ENCODE measurements around the gene HIVEP1. TPM values are rescaled to one million over a fixed set of nuclear protein-coding genes. Genes with fewer than 3 reads are reported as not detected.

HIVEP1 gene
- 14.1 TPM for polyA plus RNA-seq (2013, experiment 1 of 2)
- polyA plus RNA-seq (2013, experiment 2 of 2), result 12.9 TPM

DNA sequence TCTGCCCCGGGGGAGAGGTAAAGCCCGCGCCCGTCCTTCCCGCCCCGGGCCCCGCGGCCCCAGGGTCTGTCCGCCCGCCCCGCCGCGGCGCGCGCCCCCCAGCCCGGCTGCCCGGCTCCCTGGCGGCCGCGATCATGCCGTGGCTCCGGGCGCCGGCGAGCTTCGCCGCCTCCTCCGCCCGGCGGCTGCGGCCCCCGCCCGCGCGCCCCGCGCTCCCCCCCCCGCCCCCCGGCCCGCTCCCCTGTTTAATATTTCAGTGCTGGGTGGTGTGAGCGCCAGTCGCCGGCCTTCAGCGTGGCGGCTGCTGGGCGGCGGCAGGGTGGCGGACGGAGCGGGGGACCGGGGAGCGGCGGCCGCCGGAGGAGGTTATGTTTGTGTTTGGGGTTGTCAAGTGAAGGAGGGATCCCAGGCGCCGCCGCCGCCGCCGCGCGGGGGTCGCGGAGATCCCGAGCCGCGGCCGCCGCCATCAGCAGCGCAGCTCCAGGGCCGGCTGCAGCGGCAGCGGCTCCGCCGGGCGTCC lies at the start of gene HIVEP1:
HIVEP1 (plus strand) TSS at position 275 of the 520 bp plus-strand sequence. CDS start 3,317 bp downstream, outside the sequence.
- peak within 1 kb of the TSS; percentile 96 for H2AK5ac ChIP-seq (ENCODE audit: low read depth, low read length)
- H2AFZ ChIP-seq (ENCODE audit: low read length), result peak within 1 kb of the TSS; percentile 87
- peaks cover 5 to 27% of the 10 kb centered on the region in 2 donors for H3K36me3 ChIP-seq (replicated peaks in 1 of 2; ENCODE audit: control insufficient read depth in 2 of 2, insufficient read depth in 2 of 2, low read length in 2 of 2)
- peak within 1 kb of the TSS; percentile 56 for H2BK120ac ChIP-seq (ENCODE audit: low read depth, low read length)
- no peak within 1 kb of the TSS for H4K91ac ChIP-seq (ENCODE audit: low read depth, low read length, poor library complexity)
- H3K14ac ChIP-seq (ENCODE audit: low read length), result peak within 1 kb of the TSS; percentile 87
- H3K27me3 ChIP-seq (ENCODE audit: control insufficient read depth in 3 of 3, insufficient read depth in 3 of 3, low read depth in 1 of 3, low read length in 3 of 3), result no peaks in the 10 kb centered on the region
- peak within 1 kb of the TSS; percentile 90 for H3K23ac ChIP-seq (ENCODE audit: low read depth, low read length, poor library complexity)
- peak; percentile 55 for DNase-seq (ENCODE audit: low spot score)
- peaks cover 3% of the 10 kb centered on the region for H3K79me1 ChIP-seq (ENCODE audit: low read depth, low read length)
- peaks cover 4 to 13% of the 10 kb centered on the region in 2 donors for H3K9me3 ChIP-seq (replicated peaks in 1 of 2; ENCODE audit: control insufficient read depth in 2 of 2, insufficient read depth in 1 of 2, low read depth in 1 of 2, low read length in 2 of 2)
- H3K4me3 ChIP-seq (ENCODE audit: low read length in 2 of 2), result peak within 1 kb of the TSS; percentile 57 to 99
- WGBS, 2 donors (ENCODE audit: extremely low coverage in 2 of 2, insufficient read length in 2 of 2, insufficient replicate concordance in 1 of 2), result no CpG with 5 or more reads among the region's 78 CpGs
- peak within 1 kb of the TSS; percentile 84 for H3K4ac ChIP-seq (ENCODE audit: low read length)
- peak within 1 kb of the TSS; percentile 97 for H3K27ac ChIP-seq (replicated peaks; ENCODE audit: low read length)
- no peak within 1 kb of the TSS for H4K8ac ChIP-seq (ENCODE audit: low read depth, low read length)
- H3K4me2 ChIP-seq (ENCODE audit: insufficient read depth, low read length, poor library complexity, severe bottlenecking), result peak within 1 kb of the TSS; percentile 80
- H3K18ac ChIP-seq (ENCODE audit: low read length), result peak within 1 kb of the TSS; percentile 99
- H2BK5ac ChIP-seq (ENCODE audit: low read length), result peak within 1 kb of the TSS; percentile 99
- peaks cover 6 to 18% of the 10 kb centered on the region in 2 donors for H3K4me1 ChIP-seq (ENCODE audit: control insufficient read depth in 2 of 2, insufficient read depth in 1 of 2, low read depth in 1 of 2, low read length in 2 of 2)
- peak within 1 kb of the TSS; percentile 95 for H2BK15ac ChIP-seq (ENCODE audit: low read length)
- H3K9ac ChIP-seq (ENCODE audit: low read depth, low read length, poor library complexity), result peak within 1 kb of the TSS; percentile 98
- no peak within 1 kb of the TSS for H2BK12ac ChIP-seq (ENCODE audit: low read length)

DNA sequence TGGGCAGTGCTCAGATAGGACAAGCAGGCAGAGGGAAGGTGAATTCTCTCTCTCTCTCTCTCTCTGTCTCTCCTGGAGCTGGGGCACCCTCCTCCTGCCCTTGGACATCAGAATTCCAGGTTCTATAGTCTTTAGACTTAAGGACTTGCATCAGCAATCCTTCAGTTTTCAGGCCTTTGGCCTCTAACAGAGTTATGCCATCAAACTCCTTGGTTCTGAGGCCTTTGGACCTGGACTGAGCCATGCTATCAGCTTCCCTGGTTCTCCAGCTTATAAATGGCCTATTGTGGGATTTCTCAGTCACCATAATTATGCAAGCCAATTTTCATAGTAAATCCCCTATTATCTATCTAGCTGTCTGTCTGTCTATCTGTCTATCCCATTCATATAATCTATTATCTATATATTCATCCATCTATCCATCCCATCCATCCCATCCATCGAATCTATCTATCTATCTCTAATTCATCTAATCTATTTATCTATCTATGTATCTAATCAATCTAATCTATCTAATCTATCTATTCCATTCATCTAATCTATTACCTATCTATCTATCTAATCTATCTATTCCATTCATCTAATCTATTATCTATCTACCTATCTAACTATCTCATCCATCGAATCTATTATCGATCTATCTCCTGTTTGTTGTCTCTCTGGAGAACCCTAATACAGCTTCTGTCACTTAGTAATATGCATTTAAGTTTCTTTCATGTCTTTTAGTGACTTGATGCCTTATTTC lies 48.2 kb upstream of the HIVEP1 start:
- WGBS, 2 donors (ENCODE audit: extremely low coverage in 2 of 2, insufficient read length in 2 of 2, insufficient replicate concordance in 1 of 2), result 99 to 100% methylated on average over 2 to 3 of the region's 3 CpGs
- no peaks in the 10 kb centered on the region for H3K9me3 ChIP-seq (replicated peaks in 1 of 2; ENCODE audit: control insufficient read depth in 2 of 2, insufficient read depth in 1 of 2, low read depth in 1 of 2, low read length in 2 of 2)
- H3K36me3 ChIP-seq (replicated peaks in 1 of 2; ENCODE audit: control insufficient read depth in 2 of 2, insufficient read depth in 2 of 2, low read length in 2 of 2), result no peaks in the 10 kb centered on the region
- DNase-seq (ENCODE audit: low spot score), result no peak
- H2BK15ac ChIP-seq (ENCODE audit: low read length), result no peak overlapping the region
- no peaks in the 10 kb centered on the region for H3K4me1 ChIP-seq (ENCODE audit: control insufficient read depth in 2 of 2, insufficient read depth in 1 of 2, low read depth in 1 of 2, low read length in 2 of 2)
- H3K27me3 ChIP-seq (ENCODE audit: control insufficient read depth in 3 of 3, insufficient read depth in 3 of 3, low read depth in 1 of 3, low read length in 3 of 3), result peaks cover 0 to 2% (median 0%) of the 10 kb centered on the region in 3 experiments
- H2AK5ac ChIP-seq (ENCODE audit: low read depth, low read length), result no peak overlapping the region
- H2BK5ac ChIP-seq (ENCODE audit: low read length), result no peak overlapping the region
- no peak overlapping the region for H4K8ac ChIP-seq (ENCODE audit: low read depth, low read length)
- no peak overlapping the region for H3K4me2 ChIP-seq (ENCODE audit: insufficient read depth, low read length, poor library complexity, severe bottlenecking)
- H3K18ac ChIP-seq (ENCODE audit: low read length), result no peak overlapping the region
- no peak overlapping the region for H3K27ac ChIP-seq (replicated peaks; ENCODE audit: low read length)
- H3K4ac ChIP-seq (ENCODE audit: low read length), result no peak overlapping the region
- H2BK120ac ChIP-seq (ENCODE audit: low read depth, low read length), result no peak overlapping the region
- no peaks in the 10 kb centered on the region for H3K79me1 ChIP-seq (ENCODE audit: low read depth, low read length)
- H3K9ac ChIP-seq (ENCODE audit: low read depth, low read length, poor library complexity), result no peak overlapping the region
- no peak overlapping the region for H3K4me3 ChIP-seq (ENCODE audit: low read length in 2 of 2)
- H2BK12ac ChIP-seq (ENCODE audit: low read length), result no peak overlapping the region
- no peak overlapping the region for H3K23ac ChIP-seq (ENCODE audit: low read depth, low read length, poor library complexity)
- no peak overlapping the region for H2AFZ ChIP-seq (ENCODE audit: low read length)
- H4K91ac ChIP-seq (ENCODE audit: low read depth, low read length, poor library complexity), result no peak overlapping the region
- H3K14ac ChIP-seq (ENCODE audit: low read length), result no peak overlapping the region

DNA sequence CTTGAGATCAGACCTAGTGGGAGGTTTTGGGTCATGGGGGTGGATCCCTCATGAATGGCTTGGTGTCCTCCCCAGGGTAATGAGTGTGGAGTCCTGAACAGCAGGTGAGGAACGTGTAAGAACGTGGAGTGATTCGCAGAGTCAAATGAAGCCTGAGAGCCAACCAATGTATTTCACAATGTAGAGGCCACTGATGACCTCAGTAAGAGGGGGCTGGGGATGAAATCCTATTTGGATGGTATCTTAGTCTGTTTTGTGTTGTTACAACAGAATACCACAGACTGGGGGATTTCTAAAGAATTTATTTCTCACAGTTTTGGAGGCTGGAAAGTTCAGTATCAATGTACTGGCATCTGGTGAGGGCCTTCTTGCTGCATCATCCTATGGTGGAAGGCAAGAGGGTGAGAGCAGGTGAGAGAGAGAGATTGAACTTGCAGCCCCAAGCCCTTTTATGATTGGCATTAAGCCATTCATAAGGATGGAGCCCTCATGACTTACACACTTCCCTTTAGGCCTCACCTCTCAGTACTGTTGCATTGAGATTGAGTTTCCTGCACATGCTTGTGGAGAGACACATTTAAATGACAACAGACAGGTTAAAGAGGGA lies 47.3 kb upstream of the HIVEP1 start:
- DNase-seq (ENCODE audit: low spot score), result no peak
- H3K36me3 ChIP-seq (replicated peaks in 1 of 2; ENCODE audit: control insufficient read depth in 2 of 2, insufficient read depth in 2 of 2, low read length in 2 of 2), result no peaks in the 10 kb centered on the region
- no peak overlapping the region for H3K18ac ChIP-seq (ENCODE audit: low read length)
- H3K9ac ChIP-seq (ENCODE audit: low read depth, low read length, poor library complexity), result no peak overlapping the region
- H3K9me3 ChIP-seq (replicated peaks in 1 of 2; ENCODE audit: control insufficient read depth in 2 of 2, insufficient read depth in 1 of 2, low read depth in 1 of 2, low read length in 2 of 2), result no peaks in the 10 kb centered on the region
- no peak overlapping the region for H4K8ac ChIP-seq (ENCODE audit: low read depth, low read length)
- no peak overlapping the region for H2AFZ ChIP-seq (ENCODE audit: low read length)
- H4K91ac ChIP-seq (ENCODE audit: low read depth, low read length, poor library complexity), result no peak overlapping the region
- H3K4me2 ChIP-seq (ENCODE audit: insufficient read depth, low read length, poor library complexity, severe bottlenecking), result no peak overlapping the region
- no peak overlapping the region for H2BK12ac ChIP-seq (ENCODE audit: low read length)
- no peak overlapping the region for H2BK15ac ChIP-seq (ENCODE audit: low read length)
- H3K23ac ChIP-seq (ENCODE audit: low read depth, low read length, poor library complexity), result no peak overlapping the region
- H3K14ac ChIP-seq (ENCODE audit: low read length), result no peak overlapping the region
- H3K79me1 ChIP-seq (ENCODE audit: low read depth, low read length), result no peaks in the 10 kb centered on the region
- no peak overlapping the region for H3K27ac ChIP-seq (replicated peaks; ENCODE audit: low read length)
- H2AK5ac ChIP-seq (ENCODE audit: low read depth, low read length), result no peak overlapping the region
- no peak overlapping the region for H3K4me3 ChIP-seq (ENCODE audit: low read length in 2 of 2)
- H3K4ac ChIP-seq (ENCODE audit: low read length), result no peak overlapping the region
- H3K27me3 ChIP-seq (ENCODE audit: control insufficient read depth in 3 of 3, insufficient read depth in 3 of 3, low read depth in 1 of 3, low read length in 3 of 3), result peaks cover 0 to 2% (median 0%) of the 10 kb centered on the region in 3 experiments
- WGBS, 2 donors (ENCODE audit: extremely low coverage in 2 of 2, insufficient read length in 2 of 2, insufficient replicate concordance in 1 of 2), result no CpG with 5 or more reads among the region's 3 CpGs
- no peak overlapping the region for H2BK120ac ChIP-seq (ENCODE audit: low read depth, low read length)
- no peaks in the 10 kb centered on the region for H3K4me1 ChIP-seq (ENCODE audit: control insufficient read depth in 2 of 2, insufficient read depth in 1 of 2, low read depth in 1 of 2, low read length in 2 of 2)
- H2BK5ac ChIP-seq (ENCODE audit: low read length), result no peak overlapping the region

DNA sequence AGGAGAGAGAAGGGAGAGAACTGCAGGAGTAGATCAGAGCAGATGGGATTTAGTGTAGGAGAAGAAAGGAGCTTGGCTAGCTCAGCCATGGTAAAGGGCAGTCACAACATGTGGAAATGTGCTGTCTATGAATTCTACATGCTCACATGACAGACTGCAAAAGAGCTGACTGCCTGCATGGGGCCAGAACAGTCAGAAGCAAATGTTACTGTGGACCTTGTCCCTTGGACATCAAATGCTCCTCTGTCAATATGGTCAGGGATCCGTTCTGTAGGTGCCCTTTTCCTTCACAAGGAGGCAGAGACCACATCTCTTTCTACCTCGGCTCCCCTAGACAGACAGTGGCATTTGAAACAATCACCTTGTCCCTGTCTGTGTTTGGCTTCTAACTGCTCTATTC lies 46.6 kb upstream of the HIVEP1 start:
- no CpG with 5 or more reads among the region's 2 CpGs for whole genome bisulfite sequencing, 2 donors (ENCODE audit: extremely low coverage in 2 of 2, insufficient read length in 2 of 2, insufficient replicate concordance in 1 of 2)
- H3K9me3 ChIP-seq (replicated peaks in 1 of 2; ENCODE audit: control insufficient read depth in 2 of 2, insufficient read depth in 1 of 2, low read depth in 1 of 2, low read length in 2 of 2), result no peaks in the 10 kb centered on the region

More for the DNA sequence above, 46.6 kb upstream of the HIVEP1 start:
- Histone ChIP-seq H3K18ac (ENCODE audit: low read length) (no peak overlapping the region), H3K36me3 (replicated peaks in 1 of 2; ENCODE audit: control insufficient read depth in 2 of 2, insufficient read depth in 2 of 2, low read length in 2 of 2) (no peaks in the 10 kb centered on the region), H3K27ac (replicated peaks; ENCODE audit: low read length) (no peak overlapping the region), H3K23ac (ENCODE audit: low read depth, low read length, poor library complexity) (no peak overlapping the region), H3K4me3 (ENCODE audit: low read length in 2 of 2) (no peak overlapping the region), H3K9ac (ENCODE audit: low read depth, low read length, poor library complexity) (no peak overlapping the region), H2AFZ (ENCODE audit: low read length) (no peak overlapping the region), H3K27me3 (ENCODE audit: control insufficient read depth in 3 of 3, insufficient read depth in 3 of 3, low read depth in 1 of 3, low read length in 3 of 3) (no peaks in the 10 kb centered on the region), H2BK120ac (ENCODE audit: low read depth, low read length) (no peak overlapping the region), H4K91ac (ENCODE audit: low read depth, low read length, poor library complexity) (no peak overlapping the region), H2BK12ac (ENCODE audit: low read length) (no peak overlapping the region), H4K8ac (ENCODE audit: low read depth, low read length) (no peak overlapping the region), H2AK5ac (ENCODE audit: low read depth, low read length) (no peak overlapping the region), H3K4me1 (ENCODE audit: control insufficient read depth in 2 of 2, insufficient read depth in 1 of 2, low read depth in 1 of 2, low read length in 2 of 2) (no peaks in the 10 kb centered on the region), H3K14ac (ENCODE audit: low read length) (no peak overlapping the region), H2BK5ac (ENCODE audit: low read length) (no peak overlapping the region), H3K4me2 (ENCODE audit: insufficient read depth, low read length, poor library complexity, severe bottlenecking) (no peak overlapping the region), H3K79me1 (ENCODE audit: low read depth, low read length) (no peaks in the 10 kb centered on the region), H3K4ac (ENCODE audit: low read length) (no peak overlapping the region), H2BK15ac (ENCODE audit: low read length) (no peak overlapping the region)
- DNase-seq (ENCODE audit: low spot score), result no peak

Data from neuronal stem cell (in vitro differentiated cells).